Urothelium cell line (cell line): ENCODE results near the gene PGBD1.

ENCODE experiments used
- DNase-seq: peaks from one replicate; pipeline ENCODE4 v3.0.0; 2011; ENCODE audit warnings: low spot score, mixed read lengths
- FAIRE-seq: peaks from 2 replicates; lab custom pipeline; 2011; peaks lifted over from hg19 to GRCh38; lab: Jason Lieb, UNC

PGBD1 gene

GRCh38 chr6:28281288-28282064 lies at the start of gene PGBD1:
Gene PGBD1 (plus strand): TSS chr6:28281572. CDS start chr6:28283814, 2,242 bp downstream.
- FAIRE-seq (no peak), DNase-seq (peak; percentile 89)

- FAIRE-seq (no peak), DNase-seq (no peak)
These were observed 48.6 kb upstream of the PGBD1 start for GRCh38 chr6:28232785-28233184.

DNA sequence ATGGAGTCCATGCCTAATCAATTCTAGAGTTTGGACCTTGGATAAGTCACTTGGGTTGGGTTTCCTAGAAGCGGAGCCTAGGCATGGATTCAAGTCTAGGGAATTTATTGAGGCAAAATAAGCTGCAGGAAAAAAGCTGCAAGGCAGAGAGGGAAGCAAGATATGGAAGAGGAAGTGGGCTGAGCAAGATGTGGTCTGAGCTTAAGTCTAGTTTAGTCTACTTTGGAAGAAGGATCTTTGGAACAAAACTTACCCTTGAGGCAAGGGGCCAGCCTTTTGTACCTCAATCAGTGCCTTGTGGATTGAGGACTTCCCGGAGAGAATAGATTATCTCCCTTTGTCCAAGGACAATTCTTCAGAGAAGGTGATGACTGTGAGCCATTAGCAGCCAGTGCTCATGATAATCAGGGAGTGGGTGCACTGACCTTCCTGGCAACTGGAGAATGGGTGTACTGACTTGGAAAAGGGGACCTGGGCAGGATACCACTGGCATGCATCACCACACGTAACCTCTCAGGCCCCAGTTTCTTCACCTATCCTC lies 45.4 kb upstream of the PGBD1 start:
- DNase-seq (no peak), FAIRE-seq (no peak)

DNA sequence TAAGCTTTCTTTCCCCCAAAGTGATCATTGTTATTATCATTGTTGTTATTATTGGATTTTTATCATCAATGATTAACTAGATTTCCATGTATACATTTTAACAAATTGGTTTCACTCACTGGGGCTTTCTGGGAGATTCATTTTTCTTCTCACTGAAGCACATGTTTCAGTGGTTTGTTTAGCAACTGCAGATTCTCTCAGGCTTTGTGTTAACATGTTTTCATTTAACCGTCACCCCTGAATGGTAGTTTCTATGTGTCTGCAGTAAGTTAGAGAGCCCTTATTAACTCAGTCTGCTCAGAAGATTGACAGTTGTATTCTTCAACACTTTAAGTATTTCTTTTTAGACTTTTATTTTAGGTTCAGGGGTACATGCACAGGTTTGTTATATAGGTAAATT lies 41.7 kb upstream of the PGBD1 start:
- FAIRE-seq (no peak), DNase-seq (no peak)

GRCh38 chr6:28240471-28240870 lies 40.9 kb upstream of the PGBD1 start:
- no peak for FAIRE-seq
- no peak for DNase-seq

DNA sequence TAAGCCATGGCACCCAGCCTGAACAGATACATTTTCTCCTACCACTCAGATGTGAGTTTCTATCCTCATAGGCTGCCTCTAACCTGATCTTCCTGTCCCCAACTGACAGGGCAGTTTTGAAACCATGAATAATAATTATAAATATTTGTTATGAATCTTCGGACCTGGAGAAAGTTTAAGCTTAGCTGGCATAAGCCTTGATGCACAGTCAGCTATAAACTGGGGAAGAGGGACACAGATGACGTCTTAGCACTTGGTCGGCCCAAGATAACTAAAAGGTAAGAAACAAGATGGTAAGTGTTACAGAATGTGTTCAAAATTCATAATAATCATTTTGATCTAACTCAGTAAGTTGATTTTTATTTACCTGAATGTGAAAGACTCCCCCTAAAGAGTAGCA lies 37.4 kb upstream of the PGBD1 start:
- no peak for DNase-seq
- FAIRE-seq = no peak

DNA sequence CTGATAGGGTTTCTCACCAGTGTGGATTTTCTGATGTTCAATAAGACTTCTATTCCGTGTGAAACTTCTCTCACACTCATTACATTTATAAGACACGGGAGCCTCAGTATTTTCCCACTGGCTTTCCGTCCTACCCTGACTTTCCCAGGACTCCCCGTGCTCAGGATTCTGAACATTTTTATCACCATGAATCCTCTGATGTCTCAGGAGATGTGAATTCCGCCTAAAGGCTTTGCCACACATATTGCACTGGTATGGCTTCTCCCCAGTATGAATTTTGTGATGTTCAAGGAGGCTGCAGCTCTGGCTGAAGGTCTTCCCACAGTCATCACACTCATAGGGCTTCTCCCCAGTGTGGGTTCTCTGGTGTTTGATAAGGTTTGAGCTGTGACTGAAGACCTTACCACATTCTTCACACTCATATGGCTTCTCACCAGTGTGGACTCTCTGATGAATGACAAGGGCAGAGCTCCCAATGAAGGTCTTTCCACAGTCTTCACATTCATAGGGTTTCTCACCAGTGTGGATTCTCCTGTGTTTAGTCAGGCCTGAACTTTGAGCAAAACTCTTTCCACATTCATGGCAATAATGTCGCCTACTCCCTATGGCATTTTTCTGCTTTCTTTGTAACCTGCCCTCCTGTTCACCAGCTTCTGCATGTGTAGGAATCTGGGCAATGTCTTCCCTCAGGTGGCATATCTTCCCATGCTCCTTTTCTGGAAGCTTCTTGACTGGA lies 36.0 kb upstream of the PGBD1 start:
- FAIRE-seq (no peak), DNase-seq (no peak)

GRCh38 chr6:28248916-28249315 lies 32.5 kb upstream of the PGBD1 start:
- DNase-seq (no peak), FAIRE-seq (no peak)

- no peak for FAIRE-seq
- no peak for DNase-seq
These were observed 30.6 kb upstream of the PGBD1 start for GRCh38 chr6:28250747-28251146.

DNA sequence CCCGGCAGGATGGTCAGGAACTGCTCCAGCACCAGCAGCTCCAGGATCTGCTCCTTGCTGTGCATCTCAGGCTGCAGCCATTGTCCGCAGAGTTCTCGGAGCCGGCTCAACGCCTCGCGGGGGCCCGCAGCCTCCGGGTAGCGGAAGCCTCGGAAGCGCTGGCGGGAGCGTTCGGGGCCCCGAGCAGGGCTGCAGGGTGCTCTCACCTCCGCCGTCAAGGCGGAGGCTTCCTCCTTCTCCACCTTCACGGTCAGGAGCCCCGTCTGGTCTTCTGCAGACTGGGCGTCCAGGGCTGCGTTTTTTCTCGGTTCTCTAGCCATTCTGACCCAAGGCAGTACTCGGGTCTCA lies 29.7 kb upstream of the PGBD1 start:
- FAIRE-seq (no peak), DNase-seq (peak; percentile 16)

DNA sequence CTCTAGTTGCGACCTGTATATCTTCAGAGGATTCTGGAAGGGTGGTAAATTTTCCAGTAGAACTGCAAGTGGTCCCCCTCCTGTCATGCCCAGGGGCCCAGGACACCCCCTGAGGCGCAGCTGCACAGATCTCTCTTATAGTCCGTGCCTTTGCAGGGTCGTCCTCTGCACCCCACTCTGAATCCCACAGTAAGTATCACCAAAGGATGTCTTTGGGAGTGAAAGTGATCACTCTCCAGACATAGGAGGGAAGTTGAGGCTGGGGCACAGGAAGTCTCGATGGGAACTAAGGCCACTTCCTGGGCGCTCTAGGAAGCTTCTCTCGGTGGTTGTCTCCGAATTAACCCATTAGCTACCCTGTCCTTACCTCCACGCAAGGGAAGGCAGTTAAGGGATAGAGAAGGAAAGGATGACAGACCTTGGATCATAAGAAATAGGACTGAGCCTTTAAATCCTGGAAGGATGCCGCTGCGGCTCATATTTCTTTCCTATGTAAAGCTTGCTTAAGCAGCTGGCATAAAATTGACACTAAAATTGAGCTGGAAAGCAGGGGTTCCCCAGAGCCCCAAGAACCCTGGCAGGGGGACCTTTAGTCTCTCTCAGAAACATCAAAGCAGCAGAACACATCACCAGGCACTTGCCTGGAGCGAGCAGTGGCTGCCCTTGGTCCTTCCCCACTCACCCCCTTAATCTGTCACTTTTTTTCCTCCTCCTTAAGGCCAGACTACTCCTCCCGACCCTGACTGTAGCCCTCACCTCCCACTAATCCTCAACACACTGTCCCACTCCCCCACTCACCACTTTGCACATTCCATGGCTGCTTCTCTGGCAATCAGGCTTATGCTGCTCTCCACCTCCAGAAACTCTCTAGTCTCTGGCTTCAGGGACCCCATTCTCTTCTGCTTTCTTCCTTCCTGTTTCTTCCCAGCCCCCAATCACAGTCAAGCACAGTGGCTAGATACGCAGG lies 29.1 kb upstream of the PGBD1 start, which contains the start of gene ZKSCAN4:
TSS of gene ZKSCAN4 (minus strand) at position 261 of the 967 bp plus-strand sequence. CDS start 289 bp downstream, outside the sequence.
- FAIRE-seq (no peak), DNase-seq (peak; percentile 86)

GRCh38 chr6:28254121-28254519 lies 27.3 kb upstream of the PGBD1 start:
- FAIRE-seq = no peak
- DNase-seq = no peak

- no peak for FAIRE-seq
- no peak for DNase-seq
These were observed 24.3 kb upstream of the PGBD1 start for GRCh38 chr6:28257042-28257441.

- DNase-seq = no peak
- FAIRE-seq = no peak
These were observed 22.2 kb upstream of the PGBD1 start, which contains the start of gene NKAPL for GRCh38 chr6:28258877-28259777. Gene NKAPL (plus strand): TSS chr6:28259297. CDS start chr6:28259372, 75 bp downstream.

GRCh38 chr6:28263922-28264321 lies 17.4 kb upstream of the PGBD1 start:
- FAIRE-seq (no peak), DNase-seq (no peak)

- DNase-seq = no peak
- no peak for FAIRE-seq
These were observed 16.5 kb upstream of the PGBD1 start for GRCh38 chr6:28264834-28265401.

GRCh38 chr6:28266563-28266961 lies 14.8 kb upstream of the PGBD1 start:
- FAIRE-seq = no peak
- no peak for DNase-seq

GRCh38 chr6:28266962-28267694 lies 14.2 kb upstream of the PGBD1 start, which contains the start of gene ZSCAN26:
Gene ZSCAN26 (plus strand): TSS chr6:28267143. CDS start chr6:28271920, 4,777 bp downstream.
- DNase-seq (peak; percentile 85), FAIRE-seq (no peak)

DNA sequence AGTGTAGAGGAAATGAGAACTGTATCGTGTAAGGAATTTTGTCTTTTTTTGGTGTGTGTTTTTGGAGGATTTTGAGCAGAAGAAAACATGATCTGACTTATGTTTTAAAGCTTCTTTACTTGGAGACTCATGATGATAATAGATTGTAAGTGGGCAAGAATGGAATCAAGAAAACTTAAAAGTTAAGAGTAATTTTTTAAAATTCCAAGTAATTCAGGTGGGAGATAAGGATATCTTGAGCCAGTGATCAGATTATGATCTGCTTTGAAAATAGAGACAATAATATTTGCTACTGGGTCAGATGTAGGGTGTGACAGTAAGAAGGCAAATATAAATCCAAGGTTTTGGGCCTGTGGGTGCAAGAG lies 13.7 kb upstream of the PGBD1 start:
- FAIRE-seq (no peak), DNase-seq (no peak)
